MCF 10A (cell line): ENCODE results near the gene CRADD. TPM values are rescaled to one million over a fixed set of nuclear protein-coding genes. Genes with fewer than 3 reads are reported as not detected.
A peak's percentile ranks its signal among the peaks of the same experiment; 100 is the strongest.

ENCODE experiments used
- BruUV-seq: library from RNA; stranded (reverse); fragments of 400-500 nt; replicated peaks from 2 replicates; lab custom pipeline; 2021; lab: Mats Ljungman, UMichigan
- CTCF ChIA-PET: fragments of 300-600 bp; sonication (Branson Sonifier 250); formaldehyde crosslinking; extraction: SDS; loops from one replicate; lab custom pipeline; 2021; ENCODE audit warnings: antibody characterized with exemption, inconsistent platforms; lab: Yijun Ruan, JAX
- POLR2A ChIA-PET: fragments of 300-600, 350-650 bp; sonication (Branson Sonifier 250); formaldehyde crosslinking; extraction: SDS; loops from one replicate; lab custom pipeline; 2020; ENCODE audit warnings: antibody characterized with exemption, inconsistent platforms; lab: Yijun Ruan, JAX
- DNase-seq: peaks from one replicate; pipeline ENCODE4 v3.0.0-alpha.2; 2018; ENCODE audit not compliant: unreplicated experiment
- H3K27ac Mint-ChIP-seq: one replicate; pipeline ENCODE4 v1.8.0; 2022; ENCODE audit warnings: mild to moderate bottlenecking, low read depth, mixed read lengths; ENCODE audit not compliant: unreplicated experiment
- H3K27me3 Mint-ChIP-seq: one replicate; pipeline ENCODE4 v1.8.0; 2022; ENCODE audit warnings: mixed read lengths; ENCODE audit not compliant: insufficient read depth, unreplicated experiment
- H3K36me3 Mint-ChIP-seq: one replicate; pipeline ENCODE4 v1.8.0; 2022; ENCODE audit warnings: mild to moderate bottlenecking, moderate library complexity, mixed read lengths; ENCODE audit not compliant: insufficient read depth, unreplicated experiment
- H3K4me1 Mint-ChIP-seq: one replicate; pipeline ENCODE4 v1.8.0; 2022; ENCODE audit warnings: mixed read lengths; ENCODE audit not compliant: insufficient read depth, unreplicated experiment
- H3K4me3 Mint-ChIP-seq: one replicate; pipeline ENCODE4 v1.8.0; 2022; ENCODE audit warnings: mild to moderate bottlenecking, moderate library complexity, mixed read lengths; ENCODE audit not compliant: unreplicated experiment
- H3K9me3 Mint-ChIP-seq: one replicate; pipeline ENCODE4 v1.8.0; 2022; ENCODE audit warnings: mixed read lengths; ENCODE audit not compliant: unreplicated experiment
- CTCF ChIP-seq: fragments of 200-600 bp; IDR thresholded peaks from one replicate; pipeline ENCODE4 v1.8.0; 2022; ENCODE audit warnings: antibody characterized with exemption, mild to moderate bottlenecking; ENCODE audit not compliant: unreplicated experiment
- intact Hi-C: fragments of 100-400 bp; cut with micrococcal nuclease; formaldehyde crosslinking; loops from 2 replicates; pipeline ENCODE4 v1.14.1; 2022
- total RNA-seq: library from RNA; stranded (reverse); gene quantifications from 2 replicates; pipeline ENCODE4 v1.2.3, GENCODE V29; 2022

The CRADD gene
- total RNA-seq, 1 experiment from 2014 or later: 15.4 TPM

GRCh38 chr12:93663006-93663728 is 14.0 kb upstream of the CRADD start:
- POLR2A ChIA-PET: no interaction called here
- CTCF ChIA-PET: no interaction called here
- no peaks in the 10 kb centered on the region for H3K36me3 Mint-ChIP-seq
- no peak for DNase-seq
- H3K4me3 Mint-ChIP-seq: no peak overlapping the region
- no TSS peak for BruUV-seq
- intact Hi-C loops: no loop called here
- no peak overlapping the region for H3K27ac Mint-ChIP-seq
- H3K9me3 Mint-ChIP-seq: peaks cover 13% of the 10 kb centered on the region
- H3K27me3 Mint-ChIP-seq: no peaks in the 10 kb centered on the region
- no peak for TF ChIP-seq CTCF
- H3K4me1 Mint-ChIP-seq: peaks cover 10% of the 10 kb centered on the region

- no peak overlapping the region for H3K4me3 Mint-ChIP-seq
- peaks cover 18% of the 10 kb centered on the region for H3K9me3 Mint-ChIP-seq
- BruUV-seq: no TSS peak
- H3K27ac Mint-ChIP-seq: no peak overlapping the region
- intact Hi-C loops: no loop called here
- POLR2A ChIA-PET: no interaction called here
- no peaks in the 10 kb centered on the region for H3K27me3 Mint-ChIP-seq
- no peak for TF ChIP-seq CTCF
- DNase-seq: no peak
- peaks cover 10% of the 10 kb centered on the region for H3K4me1 Mint-ChIP-seq
- CTCF ChIA-PET: no interaction called here
- H3K36me3 Mint-ChIP-seq: no peaks in the 10 kb centered on the region
Observed at GRCh38 chr12:93663729-93664084, 13.5 kb upstream of the CRADD start.

GRCh38 chr12:93664573-93665138 is 12.5 kb upstream of the CRADD start:
- Mint-ChIP-seq H3K27me3 (no peaks in the 10 kb centered on the region), H3K36me3 (no peaks in the 10 kb centered on the region), H3K27ac (peak overlapping the region; percentile 28), H3K4me3 (no peak overlapping the region), H3K4me1 (peaks cover 10% of the 10 kb centered on the region), H3K9me3 (peaks cover 22% of the 10 kb centered on the region)
- peak; percentile 68 for DNase-seq
- POLR2A ChIA-PET: interaction anchor here (0.6 kb wide), 1 partner anchor 74 kb away, joined by 3 read pairs; no protein-coding TSS in a partner anchor
- BruUV-seq: no TSS peak
- intact Hi-C loops: no loop called here
- TF ChIP-seq CTCF: no peak
- CTCF ChIA-PET: no interaction called here

DNA sequence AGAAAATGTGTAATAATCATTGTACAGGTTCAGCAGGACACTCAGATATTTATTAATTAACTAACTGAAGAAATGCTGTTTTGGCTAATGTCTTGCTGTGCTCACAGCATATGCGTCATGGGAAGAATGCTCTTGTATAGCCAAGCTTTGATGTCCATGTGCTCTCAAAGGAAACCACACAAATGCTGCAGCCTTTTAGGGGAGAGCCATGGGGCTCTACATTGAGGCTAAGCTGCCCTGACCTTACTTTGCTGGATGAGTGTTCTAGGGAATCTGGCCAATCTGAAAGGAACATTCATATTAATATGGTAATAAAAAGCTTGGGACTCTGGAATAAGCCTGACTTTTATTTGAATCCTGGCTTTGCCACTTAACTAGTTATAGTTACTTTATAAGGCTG is 9.5 kb upstream of the CRADD start:
- Mint-ChIP-seq H3K9me3 (peaks cover 22% of the 10 kb centered on the region), H3K27me3 (no peaks in the 10 kb centered on the region), H3K27ac (no peak overlapping the region), H3K4me3 (no peak overlapping the region), H3K36me3 (no peaks in the 10 kb centered on the region), H3K4me1 (peaks cover 10% of the 10 kb centered on the region)
- POLR2A ChIA-PET: interaction anchor here (1.3 kb wide), 1 partner anchor 9 kb away, joined by 4 read pairs; the partner anchor contains the start of gene CRADD
- DNase-seq: no peak
- BruUV-seq: no TSS peak
- CTCF ChIA-PET: no interaction called here
- TF ChIP-seq CTCF: no peak
- intact Hi-C loops: no loop called here
